GM06990 (cell line): ENCODE data around the gene MYBL2.

ENCODE experiments used
- DNase-seq: peaks from one replicate; pipeline ENCODE4 v3.0.0-alpha.2; 2011; ENCODE audit not compliant: insufficient read length; ENCODE audit errors: extremely low read depth
- H3K27me3 ChIP-seq: replicated peaks from 2 replicates; pipeline ENCODE4 v1.6.0; 2011; ENCODE audit warnings: low read length; ENCODE audit not compliant: control insufficient read depth, insufficient read depth
- H3K36me3 ChIP-seq: 2 replicates; pipeline ENCODE4 v1.5.1; 2011; ENCODE audit warnings: low read length; ENCODE audit not compliant: control insufficient read depth, insufficient read depth
- H3K4me3 ChIP-seq: replicated peaks from 2 replicates; pipeline ENCODE4 v1.5.1; 2011; ENCODE audit warnings: low read depth, mild to moderate bottlenecking, control low read depth, low read length
- TF ChIP-seq, protein P1 (sequence below): IDR thresholded peaks from 2 replicates; pipeline ENCODE4 v1.5.1; 2011; ENCODE audit warnings: low read length, control low read depth, mild to moderate bottlenecking, inconsistent platforms; ENCODE audit not compliant: insufficient read depth, poor library complexity, severe bottlenecking

The MYBL2 gene

DNA sequence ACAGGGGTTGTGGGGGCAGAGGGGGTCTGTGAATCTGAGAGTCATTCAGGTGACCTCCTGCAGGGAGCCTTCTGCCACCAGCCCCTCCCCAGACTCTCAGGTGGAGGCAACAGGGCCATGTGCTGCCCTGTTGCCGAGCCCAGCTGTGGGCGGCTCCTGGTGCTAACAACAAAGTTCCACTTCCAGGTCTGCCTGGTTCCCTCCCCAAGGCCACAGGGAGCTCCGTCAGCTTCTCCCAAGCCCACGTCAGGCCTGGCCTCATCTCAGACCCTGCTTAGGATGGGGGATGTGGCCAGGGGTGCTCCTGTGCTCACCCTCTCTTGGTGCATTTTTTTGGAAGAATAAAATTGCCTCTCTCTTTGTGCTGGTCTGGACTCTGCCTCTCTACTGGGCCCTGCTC is 49.2 kb downstream of the MYBL2 start:
- TF ChIP-seq, protein P1, sequence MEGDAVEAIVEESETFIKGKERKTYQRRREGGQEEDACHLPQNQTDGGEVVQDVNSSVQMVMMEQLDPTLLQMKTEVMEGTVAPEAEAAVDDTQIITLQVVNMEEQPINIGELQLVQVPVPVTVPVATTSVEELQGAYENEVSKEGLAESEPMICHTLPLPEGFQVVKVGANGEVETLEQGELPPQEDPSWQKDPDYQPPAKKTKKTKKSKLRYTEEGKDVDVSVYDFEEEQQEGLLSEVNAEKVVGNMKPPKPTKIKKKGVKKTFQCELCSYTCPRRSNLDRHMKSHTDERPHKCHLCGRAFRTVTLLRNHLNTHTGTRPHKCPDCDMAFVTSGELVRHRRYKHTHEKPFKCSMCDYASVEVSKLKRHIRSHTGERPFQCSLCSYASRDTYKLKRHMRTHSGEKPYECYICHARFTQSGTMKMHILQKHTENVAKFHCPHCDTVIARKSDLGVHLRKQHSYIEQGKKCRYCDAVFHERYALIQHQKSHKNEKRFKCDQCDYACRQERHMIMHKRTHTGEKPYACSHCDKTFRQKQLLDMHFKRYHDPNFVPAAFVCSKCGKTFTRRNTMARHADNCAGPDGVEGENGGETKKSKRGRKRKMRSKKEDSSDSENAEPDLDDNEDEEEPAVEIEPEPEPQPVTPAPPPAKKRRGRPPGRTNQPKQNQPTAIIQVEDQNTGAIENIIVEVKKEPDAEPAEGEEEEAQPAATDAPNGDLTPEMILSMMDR, result no peak
- Histone ChIP-seq H3K4me3 (no peak overlapping the region), H3K36me3 (peaks cover 40% of the 10 kb centered on the region), H3K27me3 (no peaks in the 10 kb centered on the region)
- DNase-seq, result no peak

DNA sequence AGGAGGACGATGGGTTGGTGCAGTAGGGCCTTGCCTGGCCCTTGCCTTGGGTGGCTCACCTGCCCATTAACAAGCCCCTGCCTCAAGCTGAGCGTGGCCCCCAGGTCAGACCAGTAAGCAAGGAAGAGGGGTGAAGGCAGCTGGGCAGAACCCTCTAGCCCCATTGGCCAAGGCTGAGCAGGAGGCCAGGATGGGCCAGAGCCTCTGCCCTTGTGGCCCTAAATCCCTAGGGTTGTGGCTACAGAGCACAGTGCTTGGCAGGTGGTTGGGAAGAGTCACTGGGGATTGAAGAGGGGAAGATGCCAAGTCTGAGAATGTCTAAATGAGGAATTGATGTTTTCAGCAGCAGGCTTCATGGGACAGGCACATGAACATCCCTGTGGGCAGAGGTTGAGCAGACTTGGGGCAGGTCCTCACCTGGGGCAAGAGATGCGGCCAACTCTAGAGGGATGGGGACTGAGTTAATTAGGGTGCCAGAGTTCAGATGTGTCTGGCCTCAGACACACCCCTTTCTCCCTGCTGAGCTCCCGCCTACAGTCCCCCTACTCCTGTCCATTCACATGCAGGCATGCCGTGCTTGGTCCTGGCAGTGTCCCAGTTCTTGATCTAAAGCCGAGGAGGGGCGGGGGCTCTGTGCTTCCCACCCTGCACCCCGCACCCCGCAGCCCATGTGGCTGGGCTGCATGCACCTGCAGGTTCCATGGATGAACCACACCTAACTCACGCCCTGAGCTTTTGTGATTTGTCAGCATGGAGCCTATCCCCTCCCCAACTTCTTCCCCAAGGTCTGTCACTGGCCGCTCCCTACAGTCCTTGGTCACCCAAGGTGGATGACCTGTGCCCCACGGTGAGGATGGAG is 50.1 kb downstream of the MYBL2 start:
- TF ChIP-seq, protein P1, result no peak
- H3K36me3 ChIP-seq, result peaks cover 33% of the 10 kb centered on the region
- no peaks in the 10 kb centered on the region for H3K27me3 ChIP-seq
- H3K4me3 ChIP-seq, result no peak overlapping the region
- no peak for DNase-seq

DNA sequence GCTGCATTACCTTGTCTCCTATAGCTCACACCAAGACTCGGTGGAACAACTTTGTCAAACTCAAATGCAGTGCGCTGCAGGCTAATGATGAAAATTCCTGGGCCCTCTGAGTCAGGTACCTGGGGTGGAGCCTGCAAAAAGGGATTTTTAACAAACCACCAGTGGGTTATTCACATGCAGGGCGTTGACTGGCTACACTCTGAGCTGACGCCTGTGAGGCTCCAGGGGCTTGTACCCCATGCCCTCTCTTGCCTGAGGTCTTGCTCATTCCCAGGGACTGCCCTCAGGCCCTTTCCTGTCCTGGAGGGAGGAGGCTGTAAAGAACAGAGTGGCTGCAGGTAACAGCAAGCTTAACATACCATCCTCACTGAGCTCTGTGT is 50.7 kb downstream of the MYBL2 start:
- Histone ChIP-seq H3K36me3 (peaks cover 29% of the 10 kb centered on the region), H3K27me3 (no peaks in the 10 kb centered on the region), H3K4me3 (no peak overlapping the region)
- TF ChIP-seq, protein P1, result no peak
- DNase-seq, result no peak

- H3K27me3 ChIP-seq, result no peaks in the 10 kb centered on the region
- no peak for DNase-seq
- H3K36me3 ChIP-seq, result peaks cover 17% of the 10 kb centered on the region
- TF ChIP-seq, protein P1, result no peak
- H3K4me3 ChIP-seq, result no peak overlapping the region
Observed at GRCh38 chr20:43720007-43720406, 53.1 kb downstream of the MYBL2 start.

DNA sequence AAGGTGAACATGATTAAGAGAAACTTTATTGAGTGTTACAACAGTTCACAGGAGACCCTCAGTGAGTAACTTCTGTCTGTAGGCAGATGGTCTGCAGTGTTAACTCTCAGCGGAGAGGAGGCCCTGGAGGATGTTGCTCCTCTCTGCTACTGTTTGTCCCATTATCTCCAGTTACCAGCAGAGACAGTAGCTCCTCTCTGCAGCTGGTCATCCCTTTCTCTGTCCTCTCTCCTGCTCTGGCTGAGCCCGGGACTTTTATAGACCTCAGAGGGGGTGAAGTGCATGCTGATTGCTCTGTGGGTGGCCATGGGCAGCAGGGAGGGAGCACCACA is 54.1 kb downstream of the MYBL2 start:
- H3K27me3 ChIP-seq, result no peaks in the 10 kb centered on the region
- peaks cover 8% of the 10 kb centered on the region for H3K36me3 ChIP-seq
- TF ChIP-seq, protein P1, result no peak
- no peak for DNase-seq
- H3K4me3 ChIP-seq, result no peak overlapping the region
